H1 (cell line): ENCODE data around the gene TMEM115. TPM values are rescaled to one million over a fixed set of nuclear protein-coding genes. Genes with fewer than 3 reads are reported as not detected.

ENCODE experiments used
- CTCF ChIA-PET: fragments of 300-600 bp; sonication (Branson Sonifier 250); formaldehyde crosslinking; loops from one replicate; lab custom pipeline; 2021; ENCODE audit not compliant: partially characterized antibody; lab: Charles Lee
- POLR2A ChIA-PET: fragments of 300-600 bp; sonication (Branson Sonifier 250); formaldehyde crosslinking; loops from one replicate; lab custom pipeline; 2021; ENCODE audit warnings: inconsistent platforms; ENCODE audit not compliant: partially characterized antibody; lab: Charles Lee
- DNase-seq, 2 experiments: peaks; one replicate each; pipeline versions ENCODE4 v3.0.0 to v3.0.0-alpha.2; 2010 to 2022; ENCODE audit warnings: low spot score in 2 of 2, low read depth in 1 of 2, mixed read lengths in 1 of 2
- FAIRE-seq: peaks from 2 replicates; lab custom pipeline; 2011; peaks lifted over from hg19 to GRCh38; lab: Jason Lieb, UNC
- H2AFZ ChIP-seq: 2 replicates; pipeline ENCODE4 v1.8.1; 2012; ENCODE audit warnings: low read length, inconsistent platforms
- H2AK5ac ChIP-seq: 2 replicates; pipeline ENCODE4 v1.6.1; 2013; ENCODE audit warnings: low read depth, low read length
- H2BK120ac ChIP-seq: replicated peaks from 2 replicates; pipeline ENCODE3; 2013; ENCODE audit warnings: low read depth, low read length, inconsistent platforms
- H2BK12ac ChIP-seq: 2 replicates; pipeline ENCODE4 v1.6.1; 2013; ENCODE audit warnings: low read depth, low read length
- H2BK15ac ChIP-seq: 2 replicates; pipeline ENCODE4 v1.6.1; 2013; ENCODE audit warnings: low read length
- H2BK20ac ChIP-seq: 2 replicates; pipeline ENCODE4 v1.6.1; 2013; ENCODE audit warnings: low read length
- H2BK5ac ChIP-seq: 2 replicates; pipeline ENCODE4 v1.6.1; 2013; ENCODE audit warnings: low read depth, low read length
- H3K14ac ChIP-seq: 2 replicates; pipeline ENCODE4 v1.6.1; 2013; ENCODE audit warnings: inconsistent platforms; ENCODE audit not compliant: insufficient read length
- H3K18ac ChIP-seq: 2 replicates; pipeline ENCODE4 v1.6.1; 2013; ENCODE audit warnings: low read length; ENCODE audit errors: extremely low read depth
- H3K23ac ChIP-seq: 2 replicates; pipeline ENCODE4 v1.6.1; 2013; ENCODE audit warnings: inconsistent platforms; ENCODE audit not compliant: insufficient read length
- H3K23me2 ChIP-seq: 2 replicates; pipeline ENCODE4 v1.6.1; 2013; ENCODE audit warnings: low read depth, low read length
- H3K27ac ChIP-seq: 2 replicates; pipeline ENCODE4 v1.6.1; 2011; ENCODE audit warnings: low read depth, low read length, inconsistent platforms
- H3K27me3 ChIP-seq, 4 experiments: replicated peaks in 1 of 4; 1 replicate in 1 of 4; 2 replicates in 3 of 4; pipeline versions ENCODE4 v1.6.1 to v1.8.1; 2011 to 2013; ENCODE audit warnings: low read length in 3 of 4, mild to moderate bottlenecking in 3 of 4, inconsistent platforms in 2 of 4, mixed read lengths in 2 of 4, moderate library complexity in 1 of 4; ENCODE audit not compliant: control insufficient read depth in 3 of 4, insufficient read depth in 3 of 4; ENCODE audit errors: extremely low read depth in 1 of 4
- H3K36me3 ChIP-seq, 4 experiments: 2 replicates each; pipeline versions ENCODE4 v1.6.1 to v1.8.1; 2011 to 2013; ENCODE audit warnings: mild to moderate bottlenecking in 4 of 4, low read length in 3 of 4, moderate library complexity in 2 of 4, control low read depth in 1 of 4, inconsistent platforms in 1 of 4; ENCODE audit not compliant: insufficient read depth in 4 of 4, control insufficient read depth in 2 of 4
- H3K4ac ChIP-seq: replicated peaks from 2 replicates; pipeline ENCODE3; 2013; ENCODE audit warnings: low read length, low read depth, mixed read lengths, inconsistent platforms; ENCODE audit not compliant: insufficient read length
- H3K4me1 ChIP-seq, 4 experiments: replicated peaks in 1 of 4; 1 replicate in 1 of 4; 2 replicates in 3 of 4; pipeline versions ENCODE4 v1.6.1 to v1.8.1; 2011 to 2013; ENCODE audit warnings: low read length in 3 of 4, inconsistent platforms in 2 of 4, mixed read lengths in 1 of 4; ENCODE audit not compliant: insufficient read depth in 4 of 4, control insufficient read depth in 3 of 4
- H3K4me2 ChIP-seq, 2 experiments: 2 replicates each; pipeline versions ENCODE4 v1.6.1 to v1.8.1; 2011 to 2013; ENCODE audit warnings: low read depth in 2 of 2, low read length in 2 of 2, control low read depth in 1 of 2, inconsistent platforms in 1 of 2, mild to moderate bottlenecking in 1 of 2; ENCODE audit not compliant: insufficient read depth in 1 of 2
- H3K4me3 ChIP-seq, 4 experiments: fragments of 200-600, 300-600 bp in 1 of 4; sonication (generic), shearing (Covaris generic), sonication (Bioruptor Twin) in 1 of 4; 2 replicates each; pipeline versions ENCODE4 v1.5.1 to v1.8.1; 2011 to 2016; ENCODE audit warnings: low read length in 4 of 4, low read depth in 3 of 4, control low read depth in 2 of 4, inconsistent platforms in 2 of 4, mild to moderate bottlenecking in 2 of 4, mixed read lengths in 1 of 4, moderate library complexity in 1 of 4; ENCODE audit not compliant: insufficient read depth in 2 of 4; ENCODE audit errors: extremely low read depth in 1 of 4
- H3K56ac ChIP-seq: replicated peaks from 2 replicates; pipeline ENCODE3; 2013; ENCODE audit warnings: low read depth, mild to moderate bottlenecking, mixed read lengths, low read length, inconsistent platforms; ENCODE audit not compliant: insufficient read length
- H3K79me1 ChIP-seq: 2 replicates; pipeline ENCODE4 v1.6.1; 2013; ENCODE audit warnings: low read depth, low read length, control low read depth
- H3K79me2 ChIP-seq, 2 experiments: 2 replicates each; pipeline versions ENCODE4 v1.6.1 to v1.8.1; 2012 to 2013; ENCODE audit warnings: low read length in 2 of 2, mild to moderate bottlenecking in 2 of 2, inconsistent platforms in 1 of 2; ENCODE audit not compliant: insufficient read depth in 2 of 2, control insufficient read depth in 1 of 2
- H3K9ac ChIP-seq, 4 experiments: replicated peaks in 1 of 4; 1 replicate in 1 of 4; 2 replicates in 3 of 4; pipeline versions ENCODE4 v1.6.1 to v1.8.1; 2011 to 2013; ENCODE audit warnings: low read depth in 3 of 4, low read length in 3 of 4, control low read depth in 2 of 4, mild to moderate bottlenecking in 2 of 4, moderate library complexity in 2 of 4, inconsistent platforms in 1 of 4; ENCODE audit errors: extremely low read depth in 1 of 4
- H3K9me3 ChIP-seq, 2 experiments: 2 replicates each; pipeline versions ENCODE4 v1.6.1 to v1.8.1; 2012 to 2013; ENCODE audit warnings: mild to moderate bottlenecking in 2 of 2, moderate library complexity in 2 of 2, control low read depth in 1 of 2, inconsistent platforms in 1 of 2, low read depth in 1 of 2, low read length in 1 of 2, mixed read lengths in 1 of 2; ENCODE audit not compliant: insufficient read depth in 2 of 2
- H4K20me1 ChIP-seq, 2 experiments: replicated peaks in 1 of 2; 2 replicates each; pipeline versions ENCODE3 to v1.8.1; 2011 to 2013; ENCODE audit warnings: inconsistent platforms in 2 of 2, low read length in 2 of 2, mild to moderate bottlenecking in 1 of 2; ENCODE audit not compliant: insufficient read depth in 2 of 2, control insufficient read depth in 1 of 2
- H4K5ac ChIP-seq: 2 replicates; pipeline ENCODE4 v1.6.1; 2013; ENCODE audit warnings: low read length, low read depth, mixed read lengths, inconsistent platforms; ENCODE audit not compliant: insufficient read length
- H4K8ac ChIP-seq: 2 replicates; pipeline ENCODE4 v1.8.0; 2013; ENCODE audit warnings: mild to moderate bottlenecking, moderate library complexity, low read length, inconsistent platforms; ENCODE audit not compliant: insufficient read depth; ENCODE audit errors: extremely low read depth
- H4K91ac ChIP-seq: replicated peaks from 2 replicates; pipeline ENCODE3; 2013; ENCODE audit warnings: low read length, mixed read lengths, inconsistent platforms; ENCODE audit not compliant: insufficient read length
- JUND ChIP-seq: IDR thresholded peaks from 2 replicates; pipeline ENCODE4 v1.6.1; 2011; ENCODE audit warnings: mild to moderate bottlenecking, improper control_type of control experiment, low read length
- TAF1 ChIP-seq: IDR thresholded peaks from 2 replicates; pipeline ENCODE4 v1.6.1; 2011; ENCODE audit warnings: mild to moderate bottlenecking, low read depth, low read length
- WGBS, 2 experiments: shearing (Covaris generic) in 1 of 2; methylation state at CpG; one replicate each; pipeline versions ENCODE4 v1.1.6 to v1.1.7; 2013 to 2015; ENCODE audit warnings: low lambda C conversion rate in 2 of 2, mixed read lengths in 2 of 2, inconsistent platforms in 1 of 2, low coverage in 1 of 2, missing lambda C conversion rate in 1 of 2; ENCODE audit not compliant: insufficient replicate concordance in 2 of 2, insufficient coverage in 1 of 2, insufficient read length in 1 of 2; ENCODE audit errors: extremely low coverage in 1 of 2, missing lambda C conversion rate in 1 of 2; 5-methylcytosine and 5-hydroxymethylcytosine counted together
- polyA plus RNA-seq, 7 experiments: library from polyadenylated mRNA; depleted of rRNA in 3 of 7; stranded (reverse) in 5 of 7; unstranded in 2 of 7; fragments of >200 nt in 5 of 7; fragments of 200-250 nt in 2 of 7; gene quantifications; 1 replicate in 5 of 7; 2 replicates in 1 of 7; 4 replicates in 1 of 7; pipeline versions ENCODE4 v1.2.1 to v1.2.3, GENCODE V29; 2011 to 2013; ENCODE audit warnings: missing spikeins in 2 of 7, mixed read lengths in 2 of 7
- total RNA-seq: library from RNA; stranded (reverse); fragmentation: NEBNext Ultra II Directional; extraction: Animal tissue kit (Norgen Biotek cat#: 25700); gene quantifications from 2 replicates; pipeline ENCODE4 v1.2.1, GENCODE V29; 2021

Gene TMEM115
- total and polyA plus RNA-seq, 2 of the 8 experiments (the other 6 are each of a cell fraction or from before 2014, with no cell fraction given) = 25.4 to 32.4 TPM

GRCh38 chr3:50316657-50317242, 42.6 kb downstream of the TMEM115 start:
- FAIRE-seq = no peak

More at GRCh38 chr3:50316657-50317242, 42.6 kb downstream of the TMEM115 start:
- no peak overlapping the region for H2AK5ac ChIP-seq
- H3K79me1 ChIP-seq = peaks cover 20% of the 10 kb centered on the region
- peaks cover 0 to 4% of the 10 kb centered on the region in 2 experiments; a peak in 1 of 4 replicates for H3K9me3 ChIP-seq
- H3K4me1 ChIP-seq = peaks cover 0 to 12% (median 9%) of the 10 kb centered on the region in 4 experiments; a peak in 6 of 7 replicates
- no peak overlapping the region for H2AFZ ChIP-seq
- H3K36me3 ChIP-seq = peaks cover 16 to 34% (median 28%) of the 10 kb centered on the region in 4 experiments
- H2BK12ac ChIP-seq = no peak overlapping the region
- peak; percentile 35; the same call in 1 of the 2 replicates for TF ChIP-seq JUND
- TF ChIP-seq TAF1 = no peak
- WGBS, 2 experiments = 91% methylated on average over 9 of the region's 9 CpGs; no CpG with 5 or more reads in 1 of the 2 experiments
- no peak overlapping the region for H4K91ac ChIP-seq
- H3K56ac ChIP-seq = no peak overlapping the region
- H3K4ac ChIP-seq = no peak overlapping the region
- no peak overlapping the region for H2BK120ac ChIP-seq
- H3K4me3 ChIP-seq = no peak overlapping the region; a peak in 1 of 8 replicates
- H3K23ac ChIP-seq = no peak overlapping the region
- H3K14ac ChIP-seq = no peak overlapping the region
- H3K18ac ChIP-seq = no peak overlapping the region
- no peak overlapping the region for H2BK15ac ChIP-seq
- no peak for DNase-seq
- ChIA-PET POLR2A (interaction anchor here (6.3 to 12.6 kb wide), 2 partner anchors 13 to 15 kb away, joined by 36 to 149 read pairs; partner anchors contain the start of genes HYAL1, HYAL3, NAA80 and TUSC2), CTCF (interaction anchor here (1.2 to 3.6 kb wide), 2 partner anchors 11 to 14 kb away, joined by 4 to 17 read pairs; partner anchors contain the start of genes HYAL1 and TUSC2)
- H3K79me2 ChIP-seq = peaks cover 0 to 25% of the 10 kb centered on the region in 2 experiments; a peak in 3 of 4 replicates
- peaks cover 7% of the 10 kb centered on the region for H3K23me2 ChIP-seq
- H4K8ac ChIP-seq = 0 out of 2 replicates have a peak overlapping the region, but pooled peaks have one; percentile 54
- H3K27me3 ChIP-seq = no peaks in the 10 kb centered on the region
- H2BK20ac ChIP-seq = no peak overlapping the region
- peaks cover 19 to 35% of the 10 kb centered on the region in 2 experiments for H4K20me1 ChIP-seq
- 0 out of 2 replicates have a peak overlapping the region, but pooled peaks have one; percentile 71 for H2BK5ac ChIP-seq
- peak overlapping the region in 1 of 4 experiments; percentile 10; a peak in 1 of 7 replicates for H3K9ac ChIP-seq
- H3K4me2 ChIP-seq = no peak overlapping the region; a peak in 1 of 4 replicates
- H3K27ac ChIP-seq = no peak overlapping the region
- no peak overlapping the region for H4K5ac ChIP-seq
